CD4-positive, alpha-beta T cell treated with Interleukin-17A for 4 hours (primary cell): ENCODE data around the gene EEF2.
"Not testable (repeated sequence)": the region's sequence is repeated elsewhere in the genome, so short reads cannot be mapped to it uniquely, and the experiment has no call there.

Experiments
- DNase-seq: peaks from one replicate; pipeline ENCODE4 v3.0.0-alpha.2; 2020; ENCODE audit warnings: mixed read lengths

The EEF2 gene

DNA sequence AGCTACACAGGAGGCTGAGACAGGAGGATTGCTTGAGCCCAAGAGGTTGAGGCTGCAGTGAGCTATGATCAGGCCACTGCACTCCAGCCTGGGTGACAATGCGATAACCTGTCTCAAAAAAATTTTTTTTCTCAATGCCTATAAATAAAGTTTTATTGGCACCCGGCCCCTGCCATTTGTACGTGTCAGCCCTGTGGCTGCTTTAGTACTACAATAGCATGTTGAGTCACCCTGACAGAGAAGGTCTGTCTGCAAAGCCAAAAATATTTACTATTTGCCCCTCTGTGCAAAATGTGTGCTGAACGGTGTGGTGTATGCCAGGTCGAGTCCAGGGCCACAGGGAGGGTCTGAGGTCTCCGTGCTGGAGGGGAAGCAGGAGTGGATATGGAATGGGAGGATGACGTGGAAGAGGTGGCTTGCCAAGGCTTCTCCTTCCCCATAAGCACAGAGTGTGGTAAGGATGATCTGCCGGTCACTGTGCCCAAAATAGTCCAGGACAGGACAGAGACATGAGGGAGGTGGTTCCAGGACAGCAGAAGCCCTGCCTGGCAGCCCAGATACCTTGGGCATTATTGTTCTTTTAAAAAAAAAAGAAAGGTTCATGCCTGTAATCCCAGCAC lies 42.4 kb downstream of the EEF2 start:
- no peak for DNase-seq

DNA sequence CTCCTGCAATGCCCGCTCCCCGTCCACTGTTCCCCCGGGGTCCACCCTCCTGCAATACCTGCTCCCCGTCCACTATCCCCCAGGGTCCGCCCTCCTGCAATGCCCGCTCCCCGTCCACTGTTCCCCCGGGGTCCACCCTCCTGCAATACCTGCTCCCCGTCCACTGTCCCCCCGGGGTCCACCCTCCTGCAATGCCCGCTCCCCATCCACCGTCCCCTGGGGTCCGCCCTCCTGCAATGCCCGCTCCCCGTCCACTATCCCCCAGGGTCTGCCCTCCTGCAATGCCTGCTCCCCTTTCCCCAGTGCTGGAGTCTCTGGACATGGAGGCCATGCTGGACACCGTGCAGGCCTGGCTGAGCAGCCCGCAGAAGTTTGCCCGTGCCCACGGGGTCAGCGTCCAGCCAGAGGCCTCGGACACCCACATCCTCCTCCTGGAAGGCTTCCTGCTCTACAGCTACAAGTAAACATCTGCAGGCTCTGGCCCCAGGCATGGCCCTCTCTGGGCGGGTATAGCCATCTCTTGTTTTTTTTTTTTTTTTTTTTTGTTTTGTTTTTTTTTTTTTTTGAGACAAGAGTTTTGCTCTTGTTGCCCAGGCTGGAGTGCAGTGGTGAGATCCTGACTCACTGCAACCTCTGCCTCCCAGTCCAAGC lies 46.8 kb downstream of the EEF2 start:
- not testable (repeated sequence) for DNase-seq

DNA sequence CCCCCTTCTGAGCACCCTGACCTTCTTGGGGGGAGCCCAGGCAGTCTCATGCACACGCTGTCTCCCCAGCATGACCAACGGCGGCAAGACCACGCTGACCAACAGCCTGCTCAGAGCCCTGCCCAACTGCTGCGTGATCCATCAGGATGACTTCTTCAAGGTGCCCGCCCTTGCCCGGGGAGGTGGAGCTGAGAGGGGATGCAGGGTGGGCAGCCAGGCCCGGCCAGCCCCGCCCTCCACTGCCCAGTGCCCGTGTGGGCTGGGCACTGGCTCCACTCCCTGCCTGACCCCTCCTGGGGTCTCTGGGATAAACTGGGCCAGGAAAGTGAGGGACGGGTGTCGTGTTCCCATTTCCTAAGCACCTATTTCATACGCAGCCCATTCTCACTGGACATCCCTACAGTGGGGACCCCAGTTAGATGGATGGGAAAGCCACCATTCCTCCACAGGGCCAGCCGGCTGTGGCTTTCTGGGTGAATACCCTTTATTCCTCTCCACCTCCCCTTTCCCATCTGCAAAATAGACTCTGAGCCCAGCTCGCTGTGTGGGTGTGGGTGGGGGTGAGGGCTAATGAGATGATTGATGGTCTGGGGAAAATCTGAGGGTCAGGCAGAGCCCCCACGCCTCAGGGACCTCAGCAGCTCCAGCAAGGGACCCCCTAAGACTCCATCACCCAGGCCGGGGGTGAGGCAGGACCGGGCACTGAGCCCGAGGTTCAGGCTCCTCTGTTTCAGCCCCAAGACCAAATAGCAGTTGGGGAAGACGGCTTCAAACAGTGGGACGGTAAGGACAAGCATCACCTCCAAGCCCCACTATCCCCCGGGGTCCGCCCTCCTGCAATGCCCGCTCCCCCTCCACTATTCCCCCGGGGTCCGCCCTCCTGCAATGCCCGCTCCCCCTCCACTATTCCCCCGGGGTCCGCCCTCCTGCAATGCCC lies 48.5 kb downstream of the EEF2 start:
- DNase-seq = no peak

DNA sequence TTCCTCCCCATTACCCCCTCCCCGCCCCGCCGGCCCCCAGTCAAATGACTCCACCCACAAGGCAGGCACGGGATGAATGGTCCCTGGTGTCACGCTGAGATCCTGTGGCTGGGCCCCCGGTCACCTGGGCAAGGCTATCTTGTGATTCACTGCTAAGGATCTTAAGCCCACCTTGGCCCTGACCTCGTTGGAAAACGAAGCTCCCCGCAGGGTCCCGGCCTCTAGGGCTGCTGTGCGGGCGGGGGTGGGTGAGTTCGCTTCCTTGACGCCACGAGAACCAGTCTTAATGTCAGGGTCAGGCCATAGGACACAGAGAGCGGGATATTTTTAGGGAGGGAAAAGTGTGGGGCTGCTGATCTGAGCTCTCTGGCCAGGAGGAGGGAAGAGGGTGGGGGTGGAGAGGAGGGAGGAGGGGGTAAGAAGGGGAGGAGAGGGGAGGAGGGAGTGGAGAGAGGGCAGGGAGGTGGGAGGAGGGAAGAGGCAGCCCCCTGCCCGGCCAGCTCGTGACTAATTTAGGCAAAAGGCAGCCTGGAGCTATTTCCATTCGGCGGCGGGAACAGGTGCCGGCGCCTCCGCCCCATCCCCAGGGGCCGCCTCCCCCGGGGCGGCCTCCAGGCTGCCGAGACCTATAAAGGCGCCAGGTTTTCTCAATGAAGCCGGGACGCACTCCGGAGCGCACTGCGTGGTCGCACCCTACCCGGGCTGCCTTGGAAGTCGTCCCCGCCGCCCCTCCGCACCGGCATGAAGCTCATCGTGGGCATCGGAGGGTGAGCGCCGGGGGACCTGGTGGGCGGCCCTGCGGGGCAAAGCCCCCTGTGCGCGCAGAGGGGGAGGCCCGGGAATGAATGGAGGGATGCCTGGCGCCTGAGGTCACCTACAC lies 52.1 kb downstream of the EEF2 start, which contains the start of gene NMRK2:
TSS of gene NMRK2 (plus strand) at position 139 of the 880 bp plus-strand sequence. CDS start at position 742, 603 bp downstream.
- DNase-seq = no peak

DNA sequence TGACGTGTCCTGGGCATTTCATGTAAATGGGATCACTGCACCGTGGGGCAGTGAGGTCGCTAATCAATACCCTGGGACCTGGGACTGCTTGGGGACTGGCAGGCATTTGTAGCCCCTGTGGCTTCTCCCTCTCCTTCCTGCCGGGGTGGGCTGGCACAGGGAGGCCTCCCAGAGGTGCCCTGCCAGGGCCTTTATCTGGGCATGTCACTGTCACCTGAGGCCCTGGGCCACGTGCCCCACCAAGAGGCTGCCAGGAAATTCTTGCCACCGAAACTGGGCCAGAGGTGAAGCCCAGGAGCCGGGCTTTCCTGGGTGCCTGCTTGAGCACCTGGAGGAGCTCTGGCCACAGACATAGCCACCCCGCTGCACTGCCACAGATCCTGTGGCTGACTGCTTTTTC lies 54.2 kb downstream of the EEF2 start:
- no peak for DNase-seq
